Measurements from ENCODE around the gene CPNE2.
A peak's percentile ranks its signal among the peaks of the same experiment; 100 is the strongest.

Gene CPNE2

GRCh38 chr16:57058291-57058861 lies 34.0 kb upstream of the CPNE2 start:
- Histone ChIP-seq H3K14ac (ENCODE audit: low read length) (no peak overlapping the region), H2BK15ac (ENCODE audit: low read length) (no peak overlapping the region), H3K4me1 (ENCODE audit: control insufficient read depth in 2 of 2, insufficient read depth in 1 of 2, low read depth in 1 of 2, low read length in 2 of 2) (peaks cover 0 to 2% of the 10 kb centered on the region in 2 donors), H3K27ac (replicated peaks; ENCODE audit: low read length) (no peak overlapping the region), H3K4me3 (ENCODE audit: low read length in 2 of 2) (no peak overlapping the region), H2AK5ac (ENCODE audit: low read depth, low read length) (peak overlapping the region; percentile 32), H4K8ac (ENCODE audit: low read depth, low read length) (no peak overlapping the region), H4K91ac (ENCODE audit: low read depth, low read length, poor library complexity) (no peak overlapping the region), H2BK12ac (ENCODE audit: low read length) (no peak overlapping the region), H3K18ac (ENCODE audit: low read length) (no peak overlapping the region), H3K9ac (ENCODE audit: low read depth, low read length, poor library complexity) (no peak overlapping the region), H3K4me2 (ENCODE audit: insufficient read depth, low read length, poor library complexity, severe bottlenecking) (no peak overlapping the region), H2AFZ (ENCODE audit: low read length) (no peak overlapping the region), H2BK5ac (ENCODE audit: low read length) (no peak overlapping the region), H3K36me3 (replicated peaks in 1 of 2; ENCODE audit: control insufficient read depth in 2 of 2, insufficient read depth in 2 of 2, low read length in 2 of 2) (no peaks in the 10 kb centered on the region), H3K79me1 (ENCODE audit: low read depth, low read length) (peaks cover 2% of the 10 kb centered on the region), H2BK120ac (ENCODE audit: low read depth, low read length) (no peak overlapping the region), H3K4ac (ENCODE audit: low read length) (no peak overlapping the region), H3K27me3 (ENCODE audit: control insufficient read depth in 3 of 3, insufficient read depth in 3 of 3, low read depth in 1 of 3, low read length in 3 of 3) (peaks cover 0 to 18% (median 0%) of the 10 kb centered on the region in 3 experiments), H3K23ac (ENCODE audit: low read depth, low read length, poor library complexity) (no peak overlapping the region), H3K9me3 (replicated peaks in 1 of 2; ENCODE audit: control insufficient read depth in 2 of 2, insufficient read depth in 1 of 2, low read depth in 1 of 2, low read length in 2 of 2) (no peaks in the 10 kb centered on the region)
- WGBS, 2 donors (ENCODE audit: extremely low coverage in 2 of 2, insufficient read length in 2 of 2, insufficient replicate concordance in 1 of 2), result no CpG with 5 or more reads among the region's 9 CpGs
- DNase-seq (ENCODE audit: low spot score), result no peak

GRCh38 chr16:57060323-57061083 lies 31.9 kb upstream of the CPNE2 start:
- 100% methylated on average over 3 of the region's 9 CpGs; no CpG with 5 or more reads in 1 of the 2 donors for WGBS, 2 donors (ENCODE audit: extremely low coverage in 2 of 2, insufficient read length in 2 of 2, insufficient replicate concordance in 1 of 2)
- H3K18ac ChIP-seq (ENCODE audit: low read length), result no peak overlapping the region
- H3K79me1 ChIP-seq (ENCODE audit: low read depth, low read length), result peaks cover 2% of the 10 kb centered on the region

GRCh38 chr16:57061084-57061905 lies 31.1 kb upstream of the CPNE2 start:
- Histone ChIP-seq H2BK15ac (ENCODE audit: low read length) (no peak overlapping the region), H3K4me2 (ENCODE audit: insufficient read depth, low read length, poor library complexity, severe bottlenecking) (no peak overlapping the region), H2BK5ac (ENCODE audit: low read length) (no peak overlapping the region), H3K14ac (ENCODE audit: low read length) (no peak overlapping the region), H2AK5ac (ENCODE audit: low read depth, low read length) (no peak overlapping the region), H2BK12ac (ENCODE audit: low read length) (no peak overlapping the region), H3K9me3 (replicated peaks in 1 of 2; ENCODE audit: control insufficient read depth in 2 of 2, insufficient read depth in 1 of 2, low read depth in 1 of 2, low read length in 2 of 2) (no peaks in the 10 kb centered on the region), H2BK120ac (ENCODE audit: low read depth, low read length) (no peak overlapping the region), H3K4ac (ENCODE audit: low read length) (no peak overlapping the region), H4K8ac (ENCODE audit: low read depth, low read length) (no peak overlapping the region), H3K18ac (ENCODE audit: low read length) (peak overlapping the region; percentile 50), H3K27me3 (ENCODE audit: control insufficient read depth in 3 of 3, insufficient read depth in 3 of 3, low read depth in 1 of 3, low read length in 3 of 3) (peaks cover 0 to 17% (median 0%) of the 10 kb centered on the region in 3 experiments), H4K91ac (ENCODE audit: low read depth, low read length, poor library complexity) (no peak overlapping the region), H3K27ac (replicated peaks; ENCODE audit: low read length) (no peak overlapping the region), H3K4me3 (ENCODE audit: low read length in 2 of 2) (no peak overlapping the region), H3K79me1 (ENCODE audit: low read depth, low read length) (peaks cover 2% of the 10 kb centered on the region), H3K36me3 (replicated peaks in 1 of 2; ENCODE audit: control insufficient read depth in 2 of 2, insufficient read depth in 2 of 2, low read length in 2 of 2) (no peaks in the 10 kb centered on the region), H3K9ac (ENCODE audit: low read depth, low read length, poor library complexity) (no peak overlapping the region), H3K23ac (ENCODE audit: low read depth, low read length, poor library complexity) (peak overlapping the region; percentile 81), H2AFZ (ENCODE audit: low read length) (peak overlapping the region; percentile 66), H3K4me1 (ENCODE audit: control insufficient read depth in 2 of 2, insufficient read depth in 1 of 2, low read depth in 1 of 2, low read length in 2 of 2) (peaks cover 0 to 2% of the 10 kb centered on the region in 2 donors)
- WGBS, 2 donors (ENCODE audit: extremely low coverage in 2 of 2, insufficient read length in 2 of 2, insufficient replicate concordance in 1 of 2), result no CpG with 5 or more reads among the region's 11 CpGs
- DNase-seq (ENCODE audit: low spot score), result no peak

More at GRCh38 chr16:57060323-57061083, 31.9 kb upstream of the CPNE2 start:
- Histone ChIP-seq H3K4me2 (ENCODE audit: insufficient read depth, low read length, poor library complexity, severe bottlenecking) (no peak overlapping the region), H2BK15ac (ENCODE audit: low read length) (no peak overlapping the region), H3K9me3 (replicated peaks in 1 of 2; ENCODE audit: control insufficient read depth in 2 of 2, insufficient read depth in 1 of 2, low read depth in 1 of 2, low read length in 2 of 2) (no peaks in the 10 kb centered on the region), H3K36me3 (replicated peaks in 1 of 2; ENCODE audit: control insufficient read depth in 2 of 2, insufficient read depth in 2 of 2, low read length in 2 of 2) (no peaks in the 10 kb centered on the region), H3K9ac (ENCODE audit: low read depth, low read length, poor library complexity) (peak overlapping the region; percentile 50), H2AK5ac (ENCODE audit: low read depth, low read length) (no peak overlapping the region), H4K8ac (ENCODE audit: low read depth, low read length) (peak overlapping the region; percentile 48), H3K4me3 (ENCODE audit: low read length in 2 of 2) (peak overlapping the region in 1 of 2 donors; percentile 61), H2AFZ (ENCODE audit: low read length) (peak overlapping the region; percentile 66), H4K91ac (ENCODE audit: low read depth, low read length, poor library complexity) (no peak overlapping the region), H3K4me1 (ENCODE audit: control insufficient read depth in 2 of 2, insufficient read depth in 1 of 2, low read depth in 1 of 2, low read length in 2 of 2) (peaks cover 0 to 2% of the 10 kb centered on the region in 2 donors), H3K4ac (ENCODE audit: low read length) (peak overlapping the region; percentile 27), H2BK12ac (ENCODE audit: low read length) (peak overlapping the region; percentile 63), H3K27ac (replicated peaks; ENCODE audit: low read length) (no peak overlapping the region), H3K27me3 (ENCODE audit: control insufficient read depth in 3 of 3, insufficient read depth in 3 of 3, low read depth in 1 of 3, low read length in 3 of 3) (peaks cover 0 to 14% (median 0%) of the 10 kb centered on the region in 3 experiments), H3K14ac (ENCODE audit: low read length) (no peak overlapping the region), H3K23ac (ENCODE audit: low read depth, low read length, poor library complexity) (peak overlapping the region; percentile 92), H2BK120ac (ENCODE audit: low read depth, low read length) (no peak overlapping the region), H2BK5ac (ENCODE audit: low read length) (no peak overlapping the region)
- no peak for DNase-seq (ENCODE audit: low spot score)

Measured in neuronal stem cell (in vitro differentiated cells).